Endometrial microvascular endothelial cells (primary cell): Measurements from ENCODE around the gene RGS7. TPM values are rescaled to one million over a fixed set of nuclear protein-coding genes. Genes with fewer than 3 reads are reported as not detected.

Experiments used
- in situ Hi-C: cut with HindIII; loops from 2 replicates; pipeline ENCODE4 v1.10.0; 2017; ENCODE audit warnings: low sequenced_read_pairs, low pct_unique_long_range_greater_than_20kb; ENCODE audit errors: inconsistent ontology term
- total RNA-seq: library from RNA; depleted of rRNA; stranded (reverse); fragments of >200 nt; gene quantifications from one replicate; pipeline ENCODE4 v1.2.3, GENCODE V29; 2015; ENCODE audit errors: inconsistent ontology term

Gene RGS7
- total RNA-seq, 1 donor from 2014 or later, result 0.74 TPM

- in situ Hi-C loops, result no loop called here
These were observed 386.8 kb downstream of the RGS7 start for GRCh38 chr1:240970253-240970652.

DNA sequence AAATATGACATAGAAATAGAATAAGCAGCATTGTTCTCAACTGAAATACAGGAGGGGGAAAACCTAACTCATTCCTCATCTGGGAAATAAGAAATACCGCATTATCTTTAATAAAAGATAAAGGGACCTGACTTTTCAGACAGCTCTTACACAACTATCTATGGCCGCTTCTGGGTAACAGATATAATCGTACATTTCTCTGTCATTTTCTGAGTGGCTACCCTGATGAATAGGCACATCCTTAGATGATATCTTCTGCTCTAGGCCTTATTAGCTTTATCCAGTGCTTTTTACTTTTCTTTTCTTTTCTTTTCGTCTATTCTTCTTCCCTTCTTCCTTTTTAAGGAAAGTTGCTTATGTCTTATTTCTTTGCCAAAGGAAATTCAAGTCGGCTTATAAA is 388.1 kb downstream of the RGS7 start:
- in situ Hi-C loops, result no loop called here

GRCh38 chr1:240967070-240967724 is 389.8 kb downstream of the RGS7 start:
- in situ Hi-C loops, result no loop called here

DNA sequence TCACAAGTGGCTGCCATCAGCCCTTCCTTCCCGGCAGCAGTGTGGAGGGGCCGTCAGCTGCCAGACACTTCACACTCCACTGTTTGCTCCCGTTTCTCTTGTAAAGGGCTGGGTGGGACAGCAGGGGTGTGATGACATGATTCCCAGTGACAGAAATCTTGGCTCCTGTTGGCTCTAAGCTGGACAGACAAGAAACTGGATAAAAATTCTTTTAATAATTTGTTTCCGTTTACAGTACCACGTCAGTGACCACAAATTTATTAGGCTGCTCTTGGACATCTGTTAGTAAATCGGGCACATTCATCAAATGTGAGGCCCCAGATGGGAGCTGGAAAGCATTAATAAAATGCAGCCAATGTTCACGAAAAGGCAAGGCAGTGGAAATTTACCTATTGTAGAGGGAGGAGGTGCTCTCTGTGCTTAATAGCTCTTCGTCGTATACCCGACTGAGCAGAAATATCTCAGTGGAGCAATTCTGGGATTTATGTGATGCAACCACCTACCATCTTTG is 391.4 kb downstream of the RGS7 start:
- in situ Hi-C loops, result no loop called here

GRCh38 chr1:240962086-240962485 is 394.9 kb downstream of the RGS7 start:
- in situ Hi-C loops, result no loop called here

DNA sequence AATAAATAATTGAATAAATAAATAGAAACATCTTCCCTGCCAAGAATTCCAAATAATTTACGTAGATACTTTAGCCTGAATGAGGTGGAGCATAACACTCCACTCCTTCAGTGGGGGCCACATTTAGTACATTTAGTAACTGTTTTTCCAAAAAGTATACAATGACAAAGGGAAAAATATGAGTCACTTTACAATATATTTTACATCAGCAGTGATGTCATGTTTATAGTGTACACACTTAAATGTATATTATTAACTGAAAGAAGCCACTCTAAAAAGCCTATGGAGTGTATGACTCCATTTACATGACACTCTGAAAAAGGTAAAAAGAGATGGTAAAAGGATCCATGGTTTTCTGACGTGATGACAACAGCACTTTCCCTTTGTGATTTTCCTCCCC is 400.6 kb downstream of the RGS7 start:
- in situ Hi-C loops, result no loop called here

DNA sequence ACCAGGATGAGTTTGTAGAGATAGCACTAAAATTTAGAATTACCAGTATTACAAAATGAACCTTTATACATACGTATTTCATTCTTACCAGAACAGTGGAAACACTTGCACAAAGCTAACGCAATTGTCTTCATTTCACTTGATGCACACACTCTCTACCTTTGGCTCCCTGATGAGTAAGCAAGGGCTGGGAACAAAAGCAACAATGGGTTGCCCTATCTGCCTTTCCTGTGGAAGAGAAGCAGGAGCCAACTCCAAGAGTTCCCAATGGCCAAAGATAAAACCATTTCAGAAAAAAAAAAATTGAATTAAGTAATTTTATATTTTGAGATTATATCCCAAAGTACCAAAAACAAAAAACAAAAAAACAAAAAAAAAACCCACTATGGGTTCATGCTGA is 401.0 kb downstream of the RGS7 start:
- in situ Hi-C loops, result no loop called here

GRCh38 chr1:240947438-240948224 is 409.4 kb downstream of the RGS7 start:
- in situ Hi-C loops, result no loop called here

- in situ Hi-C loops, result no loop called here
These were observed 410.1 kb downstream of the RGS7 start for GRCh38 chr1:240946926-240947325.

DNA sequence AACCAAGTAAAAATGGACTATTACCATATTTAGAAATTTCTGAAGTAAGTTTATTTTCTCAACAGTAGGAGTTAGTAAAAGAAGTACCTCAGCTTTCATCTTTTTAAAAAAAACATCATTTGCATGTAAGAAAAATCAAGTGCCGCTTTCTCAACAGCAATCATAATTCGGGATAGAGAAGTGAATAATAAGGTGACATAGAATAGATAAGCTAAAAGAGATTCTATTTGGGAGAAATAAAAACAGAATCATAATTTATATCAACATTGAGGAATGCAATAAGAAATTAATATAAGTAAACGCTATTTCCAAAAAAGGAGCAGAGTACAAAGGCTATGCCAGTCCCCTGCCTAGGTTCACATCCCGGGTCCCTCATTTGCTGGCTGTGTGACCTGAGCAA is 414.1 kb downstream of the RGS7 start:
- in situ Hi-C loops, result no loop called here

DNA sequence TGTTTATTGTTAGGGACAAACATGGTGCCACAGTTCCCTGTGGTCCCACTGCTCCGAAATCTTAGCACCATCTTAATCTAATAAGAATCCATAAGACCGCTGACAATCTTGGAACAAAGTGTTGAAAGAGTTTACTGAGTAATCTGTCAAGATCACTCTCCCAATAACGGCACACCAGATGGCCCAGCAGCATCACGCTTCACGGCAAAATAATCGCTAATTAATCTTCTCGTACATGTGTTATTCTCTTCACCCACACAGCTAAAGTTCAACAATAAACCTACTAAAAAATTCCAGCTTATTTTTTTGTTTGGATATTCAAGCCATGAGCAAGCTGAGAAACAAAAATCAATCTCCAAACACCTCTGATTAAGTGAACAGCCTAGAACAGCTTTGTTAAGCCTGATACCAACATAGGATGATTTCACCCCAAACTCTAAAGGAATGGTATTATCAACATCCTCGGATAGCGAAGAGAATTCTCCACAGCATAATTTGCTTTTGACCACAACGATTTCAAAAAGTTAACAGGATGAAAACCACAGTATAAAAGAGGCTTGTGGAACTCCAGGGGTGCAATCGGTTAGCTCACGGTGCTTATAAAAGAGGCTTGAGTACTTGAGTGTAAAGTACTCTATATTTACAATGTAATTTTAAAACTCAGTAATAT is 415.2 kb downstream of the RGS7 start:
- in situ Hi-C loops, result no loop called here

DNA sequence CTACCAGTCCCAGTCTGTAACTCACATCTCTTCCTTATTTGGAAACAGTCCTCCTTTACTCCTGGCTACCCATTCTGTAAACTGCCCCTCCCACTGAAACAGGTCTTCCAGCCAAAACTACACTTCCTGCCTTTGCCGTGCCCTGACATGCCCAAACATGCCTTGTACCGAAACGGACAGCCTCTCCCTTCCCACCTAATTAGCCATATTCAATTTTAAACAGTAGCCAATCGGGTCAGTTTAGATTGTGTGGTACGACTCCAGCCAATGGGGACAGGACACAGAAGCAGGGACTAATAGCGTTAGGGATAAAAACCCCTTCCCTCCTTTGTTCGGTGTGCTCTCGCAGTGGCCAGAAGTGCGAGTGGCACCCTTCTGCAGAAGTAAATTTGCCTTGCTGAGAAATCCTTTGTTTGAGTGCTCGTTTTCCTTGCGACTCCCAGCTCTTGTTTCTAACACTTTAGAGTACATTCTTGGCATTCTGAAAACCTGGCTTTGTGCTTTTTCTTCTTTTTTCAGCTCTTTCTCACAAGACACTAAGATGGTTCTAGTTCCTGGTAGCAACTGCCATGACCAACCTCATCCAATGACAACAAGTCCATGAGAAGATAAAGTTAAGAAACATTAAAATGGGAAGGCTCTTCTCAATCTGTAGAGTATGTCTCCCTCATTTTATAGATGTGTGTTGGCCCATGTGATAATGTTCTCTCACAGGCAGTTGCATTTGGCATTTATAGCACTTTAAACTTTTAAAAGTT is 419.9 kb downstream of the RGS7 start:
- in situ Hi-C loops, result no loop called here

DNA sequence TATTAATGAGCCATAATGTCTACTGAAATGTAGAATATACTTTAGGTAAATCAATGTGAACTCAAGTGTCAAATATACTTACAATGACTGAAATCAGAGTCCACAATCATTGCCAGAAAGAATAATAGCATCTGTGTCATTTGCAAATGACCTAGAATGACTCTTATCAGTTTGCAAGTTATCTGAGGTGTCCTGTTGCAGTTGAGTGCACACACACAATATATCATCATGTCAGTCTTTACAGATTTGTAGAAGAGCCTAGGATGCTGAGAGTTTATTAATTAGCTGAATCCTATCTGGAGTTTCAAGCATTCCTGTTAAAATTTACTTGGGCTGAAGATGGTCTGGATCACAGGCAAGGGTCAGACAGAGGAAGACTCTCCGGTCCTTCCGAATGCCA is 421.1 kb downstream of the RGS7 start:
- in situ Hi-C loops, result no loop called here

- in situ Hi-C loops, result no loop called here
These were observed 426.0 kb downstream of the RGS7 start for GRCh38 chr1:240931031-240931430.

GRCh38 chr1:240928265-240928664 is 428.7 kb downstream of the RGS7 start:
- in situ Hi-C loops, result no loop called here

DNA sequence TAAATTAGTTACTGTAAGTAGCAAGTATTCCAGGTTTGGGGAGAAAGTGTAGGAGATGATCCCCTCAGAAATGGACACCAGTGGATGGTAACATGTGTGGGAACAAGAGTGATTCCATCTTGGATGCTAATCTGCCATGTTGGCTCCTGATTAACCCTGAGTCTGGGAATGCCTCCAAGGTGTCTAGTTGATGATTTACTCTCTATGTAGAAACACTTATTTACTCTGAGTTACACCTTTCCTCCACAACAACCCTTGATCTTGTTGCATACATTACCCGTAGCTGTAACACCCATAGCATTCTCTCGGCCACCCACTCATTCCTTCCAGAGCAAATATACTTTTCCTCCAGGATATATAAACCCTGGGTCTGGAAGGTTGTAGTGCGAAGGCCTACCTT is 429.2 kb downstream of the RGS7 start:
- in situ Hi-C loops, result no loop called here

GRCh38 chr1:240925273-240925672 is 431.7 kb downstream of the RGS7 start:
- in situ Hi-C loops, result no loop called here

GRCh38 chr1:240917976-240918375 is 439.0 kb downstream of the RGS7 start:
- in situ Hi-C loops, result no loop called here

GRCh38 chr1:240914506-240914905 is 442.5 kb downstream of the RGS7 start:
- in situ Hi-C loops, result no loop called here
